Immature natural killer cell (primary cell): Measurements from ENCODE around the gene NCKAP5. TPM values are rescaled to one million over a fixed set of nuclear protein-coding genes. Genes with fewer than 3 reads are reported as not detected.
A peak's percentile ranks its signal among the peaks of the same experiment; 100 is the strongest.

Source experiments
- DNase-seq, 3 donors: peaks; one replicate each; pipeline ENCODE4 v3.0.0; 2022; ENCODE audit warnings: mixed read lengths in 1 of 3
- H3K27ac Mint-ChIP-seq, 6 donors: one replicate each; pipeline ENCODE4 v1.8.0; 2020; ENCODE audit warnings: mixed read lengths in 6 of 6, mild to moderate bottlenecking in 5 of 6, inconsistent platforms in 4 of 6, moderate library complexity in 3 of 6
- H3K27me3 Mint-ChIP-seq, 3 donors: one replicate each; pipeline ENCODE4 v1.8.0; 2020 to 2021; ENCODE audit warnings: low read depth in 3 of 3, mild to moderate bottlenecking in 3 of 3, mixed read lengths in 3 of 3, moderate library complexity in 3 of 3, inconsistent platforms in 1 of 3
- H3K36me3 Mint-ChIP-seq, 3 donors: one replicate each; pipeline ENCODE4 v1.8.0; 2020; ENCODE audit warnings: mixed read lengths in 3 of 3, inconsistent platforms in 2 of 3, mild to moderate bottlenecking in 2 of 3
- H3K4me1 Mint-ChIP-seq, 2 donors: one replicate each; pipeline ENCODE4 v1.8.0; 2020; ENCODE audit warnings: inconsistent platforms in 2 of 2, mild to moderate bottlenecking in 2 of 2, mixed read lengths in 2 of 2, moderate library complexity in 1 of 2
- H3K4me3 Mint-ChIP-seq, 5 donors: one replicate each; pipeline ENCODE4 v1.8.0; 2020; ENCODE audit warnings: mild to moderate bottlenecking in 5 of 5, mixed read lengths in 5 of 5, inconsistent platforms in 3 of 5, moderate library complexity in 3 of 5
- H3K9me3 Mint-ChIP-seq, 6 donors: one replicate each; pipeline ENCODE4 v1.8.0; 2020; ENCODE audit warnings: mild to moderate bottlenecking in 6 of 6, mixed read lengths in 6 of 6, inconsistent platforms in 4 of 6, moderate library complexity in 3 of 6
- polyA plus RNA-seq, 3 donors: library from polyadenylated mRNA; unstranded; fragments of 300-500 nt; fragmentation: Illumina TruSeq; gene quantifications; one replicate each; pipeline ENCODE4 v1.2.3, GENCODE V29; 2021

Gene NCKAP5
- polyA plus RNA-seq, 3 donors from 2014 or later: not detected

GRCh38 chr2:132645176-132645575 lies 923.1 kb downstream of the NCKAP5 start:
- Mint-ChIP-seq H3K27ac (peak overlapping the region in 1 of 6 donors; percentile 37), H3K36me3 (no peaks in the 10 kb centered on the region), H3K9me3 (peaks cover 0 to 10% (median 2%) of the 10 kb centered on the region in 6 donors), H3K4me3 (no peak overlapping the region), H3K27me3 (peaks cover 0 to 10% (median 2%) of the 10 kb centered on the region in 3 donors), H3K4me1 (no peaks in the 10 kb centered on the region)
- no peak for DNase-seq

- Mint-ChIP-seq H3K9me3 (peaks cover 0 to 3% (median 1%) of the 10 kb centered on the region in 6 donors), H3K36me3 (no peaks in the 10 kb centered on the region), H3K4me3 (no peak overlapping the region), H3K4me1 (no peaks in the 10 kb centered on the region), H3K27ac (no peak overlapping the region), H3K27me3 (peaks cover 0 to 6% (median 2%) of the 10 kb centered on the region in 3 donors)
- no peak for DNase-seq
Measured at GRCh38 chr2:132642415-132642814, 925.8 kb downstream of the NCKAP5 start.

GRCh38 chr2:132641819-132642218 lies 926.4 kb downstream of the NCKAP5 start:
- Mint-ChIP-seq H3K4me1 (no peaks in the 10 kb centered on the region), H3K27me3 (peaks cover 0 to 6% (median 2%) of the 10 kb centered on the region in 3 donors), H3K4me3 (no peak overlapping the region), H3K9me3 (peaks cover 0 to 3% (median 1%) of the 10 kb centered on the region in 6 donors), H3K27ac (no peak overlapping the region), H3K36me3 (no peaks in the 10 kb centered on the region)
- no peak for DNase-seq

- Mint-ChIP-seq H3K4me1 (no peaks in the 10 kb centered on the region), H3K27me3 (peaks cover 0 to 4% (median under 1%) of the 10 kb centered on the region in 3 donors), H3K27ac (no peak overlapping the region), H3K9me3 (peaks cover 0 to 7% (median 4%) of the 10 kb centered on the region in 6 donors), H3K36me3 (no peaks in the 10 kb centered on the region), H3K4me3 (no peak overlapping the region)
- DNase-seq: no peak
Measured at GRCh38 chr2:132640116-132640515, 928.1 kb downstream of the NCKAP5 start.

GRCh38 chr2:132638313-132639040 lies 929.8 kb downstream of the NCKAP5 start:
- H3K4me1 Mint-ChIP-seq: no peaks in the 10 kb centered on the region
- no peak overlapping the region for H3K4me3 Mint-ChIP-seq
- no peak for DNase-seq
- H3K9me3 Mint-ChIP-seq: peaks cover 0 to 15% (median 5%) of the 10 kb centered on the region in 6 donors
- H3K36me3 Mint-ChIP-seq: peaks cover 0 to 3% (median 0%) of the 10 kb centered on the region in 3 donors
- H3K27ac Mint-ChIP-seq: no peak overlapping the region
- H3K27me3 Mint-ChIP-seq: peaks cover 0 to 2% (median 0%) of the 10 kb centered on the region in 3 donors

- no peak overlapping the region for H3K27ac Mint-ChIP-seq
- no peaks in the 10 kb centered on the region for H3K27me3 Mint-ChIP-seq
- H3K36me3 Mint-ChIP-seq: peaks cover 0 to 4% (median 0%) of the 10 kb centered on the region in 3 donors
- no peaks in the 10 kb centered on the region for H3K4me1 Mint-ChIP-seq
- no peak for DNase-seq
- peaks cover 2 to 17% (median 5%) of the 10 kb centered on the region in 6 donors for H3K9me3 Mint-ChIP-seq
- no peak overlapping the region for H3K4me3 Mint-ChIP-seq
Measured at GRCh38 chr2:132636346-132636745, 931.9 kb downstream of the NCKAP5 start.

- DNase-seq: no peak
- Mint-ChIP-seq H3K27ac (no peak overlapping the region), H3K4me3 (no peak overlapping the region), H3K27me3 (peaks cover 0 to 1% (median 0%) of the 10 kb centered on the region in 3 donors), H3K9me3 (peaks cover 2 to 19% (median 7%) of the 10 kb centered on the region in 6 donors), H3K36me3 (peaks cover 0 to 4% (median 0%) of the 10 kb centered on the region in 3 donors), H3K4me1 (no peaks in the 10 kb centered on the region)
Measured at GRCh38 chr2:132633635-132634034, 934.6 kb downstream of the NCKAP5 start.

- Mint-ChIP-seq H3K27me3 (peaks cover 0 to 2% (median 1%) of the 10 kb centered on the region in 3 donors), H3K36me3 (peaks cover 0 to 4% (median 0%) of the 10 kb centered on the region in 3 donors)
Measured at GRCh38 chr2:132632000-132632649, 936.1 kb downstream of the NCKAP5 start.

GRCh38 chr2:132627536-132627935 lies 940.7 kb downstream of the NCKAP5 start:
- H3K27ac Mint-ChIP-seq: no peak overlapping the region
- peaks cover 0 to 3% (median 0%) of the 10 kb centered on the region in 3 donors for H3K36me3 Mint-ChIP-seq
- no peak for DNase-seq
- H3K27me3 Mint-ChIP-seq: peaks cover 0 to 2% (median 1%) of the 10 kb centered on the region in 3 donors
- peaks cover 0 to 18% (median 4%) of the 10 kb centered on the region in 6 donors for H3K9me3 Mint-ChIP-seq
- no peak overlapping the region for H3K4me3 Mint-ChIP-seq
- no peaks in the 10 kb centered on the region for H3K4me1 Mint-ChIP-seq

More at GRCh38 chr2:132632000-132632649, 936.1 kb downstream of the NCKAP5 start:
- no peaks in the 10 kb centered on the region for H3K4me1 Mint-ChIP-seq
- no peak overlapping the region for H3K27ac Mint-ChIP-seq
- H3K9me3 Mint-ChIP-seq: peaks cover 2 to 19% (median 8%) of the 10 kb centered on the region in 6 donors
- no peak overlapping the region for H3K4me3 Mint-ChIP-seq
- no peak for DNase-seq

- H3K4me1 Mint-ChIP-seq: no peaks in the 10 kb centered on the region
Measured at GRCh38 chr2:132623096-132623839, 945.0 kb downstream of the NCKAP5 start.

More at GRCh38 chr2:132623096-132623839, 945.0 kb downstream of the NCKAP5 start:
- peaks cover 0 to 3% (median 0%) of the 10 kb centered on the region in 3 donors for H3K36me3 Mint-ChIP-seq
- H3K9me3 Mint-ChIP-seq: peaks cover 0 to 8% (median 4%) of the 10 kb centered on the region in 6 donors
- peaks cover 0 to 2% (median 0%) of the 10 kb centered on the region in 3 donors for H3K27me3 Mint-ChIP-seq
- H3K4me3 Mint-ChIP-seq: no peak overlapping the region
- no peak for DNase-seq
- H3K27ac Mint-ChIP-seq: no peak overlapping the region
